ELF-1 (cell line): ENCODE measurements around the gene ERMN.
A peak's percentile ranks its signal among the peaks of the same experiment; 100 is the strongest.

Source experiments
- DNase-seq: peaks from one replicate; pipeline ENCODE4 v3.0.0-alpha.2; 2016; ENCODE audit warnings: low read depth, low spot score

ERMN gene

DNA sequence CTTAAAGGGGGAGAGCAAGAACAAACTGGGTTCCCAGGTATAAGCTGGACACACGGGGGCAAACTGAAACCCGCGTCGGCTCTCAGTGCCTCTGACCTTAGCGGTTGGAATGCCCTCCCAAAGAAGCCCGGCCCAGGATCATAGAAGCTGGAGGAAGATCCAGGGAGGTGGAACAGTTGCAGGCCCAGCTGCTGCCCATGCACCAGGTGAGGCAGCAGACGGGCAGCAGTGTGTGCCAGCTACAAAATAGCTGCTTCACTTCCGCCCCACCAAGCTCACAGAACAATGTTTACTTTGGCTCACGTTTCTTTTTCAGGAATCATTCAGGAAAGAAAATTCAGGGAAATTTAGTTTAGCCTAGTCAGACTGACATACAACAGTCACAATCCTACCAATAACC, 3.9 kb upstream of the ERMN start:
- DNase-seq: no peak

GRCh38 chr2:157327621-157328500, 2.2 kb upstream of the ERMN start:
- DNase-seq: peak; percentile 90

DNA sequence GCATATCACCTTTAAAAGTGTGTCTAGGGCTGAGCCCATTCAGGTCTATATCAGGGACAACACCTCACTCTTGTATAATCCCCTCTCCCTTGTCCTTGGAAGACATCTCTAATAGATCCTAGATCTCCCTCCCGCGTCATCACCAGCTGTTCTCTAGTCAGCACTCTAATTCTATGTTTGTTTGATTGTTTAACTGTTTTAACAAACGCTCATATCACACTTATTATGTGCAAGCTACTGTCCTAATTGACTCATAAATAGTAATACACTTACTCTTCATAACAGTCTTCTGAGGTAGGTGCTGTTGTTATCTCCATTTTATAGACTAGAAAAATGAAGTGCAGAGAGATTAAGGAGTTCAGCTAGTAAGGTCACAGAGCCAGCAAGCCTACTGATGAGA, 1.6 kb upstream of the ERMN start:
- DNase-seq: no peak

- DNase-seq: no peak
Observed at GRCh38 chr2:157326698-157327097, 1.1 kb upstream of the ERMN start.

GRCh38 chr2:157324331-157324843, 1.2 kb downstream of the ERMN start:
- peak; percentile 9 for DNase-seq

GRCh38 chr2:157322432-157322831, 3.2 kb downstream of the ERMN start:
- no peak for DNase-seq

DNA sequence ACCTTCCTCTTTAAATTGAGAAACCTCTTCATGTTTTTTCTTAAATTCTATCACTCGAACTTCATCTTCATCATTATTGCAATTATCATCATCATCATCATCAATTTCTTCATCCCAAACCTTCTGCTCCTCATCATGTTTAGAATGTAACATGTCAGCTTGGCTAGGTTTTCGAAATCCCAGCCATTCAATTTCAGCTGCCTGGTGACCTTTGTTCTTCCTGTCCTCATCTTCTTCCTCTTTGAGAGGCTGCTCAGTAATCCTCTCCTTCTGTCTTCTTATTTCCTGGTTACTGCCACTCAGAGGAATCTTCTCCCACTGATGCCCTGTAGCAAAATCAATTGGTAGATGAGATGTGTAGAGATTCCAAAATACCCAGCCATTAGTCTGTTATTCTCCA, 4.2 kb downstream of the ERMN start:
- no peak for DNase-seq

DNA sequence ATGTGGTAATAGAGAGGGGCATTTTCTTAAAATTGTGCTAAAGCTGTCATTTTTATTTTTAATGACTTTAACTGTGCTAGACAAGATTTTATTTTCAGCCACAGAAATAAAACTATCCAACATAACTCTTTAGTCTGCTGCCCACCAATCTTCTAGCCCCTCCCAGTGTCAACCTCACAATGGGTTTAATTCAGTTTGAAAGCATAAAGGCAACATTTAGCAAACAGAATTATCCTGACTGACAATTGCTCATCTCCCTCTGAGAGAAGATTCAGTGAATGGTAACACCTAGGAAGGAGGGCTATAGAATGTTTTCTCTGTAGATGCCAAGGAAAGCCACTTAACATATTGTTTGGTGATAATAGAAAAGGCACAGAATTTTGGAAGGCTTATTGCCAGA, 5.2 kb downstream of the ERMN start:
- DNase-seq: no peak

- DNase-seq: no peak
Observed at GRCh38 chr2:157319795-157320194, 5.8 kb downstream of the ERMN start.

GRCh38 chr2:157318884-157319283, 6.7 kb downstream of the ERMN start:
- DNase-seq: no peak

DNA sequence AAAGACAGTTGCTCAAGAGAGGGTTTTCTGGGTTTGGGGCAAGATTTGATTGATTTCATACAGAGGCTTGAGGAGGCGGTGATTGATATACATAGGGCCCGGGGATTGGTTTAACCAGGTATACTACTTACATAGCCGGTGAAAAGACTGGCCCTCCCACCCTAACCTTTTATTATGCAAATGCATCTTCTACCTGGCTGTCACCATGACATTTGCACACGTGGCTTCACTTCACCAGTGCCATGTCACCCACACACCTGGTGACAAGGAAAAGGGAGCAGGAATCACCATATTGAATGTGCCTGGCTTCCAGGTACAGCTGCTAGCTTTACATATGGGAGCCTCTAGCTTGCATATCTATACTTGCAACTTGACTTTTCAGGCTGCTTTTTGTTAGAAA, 9.7 kb downstream of the ERMN start:
- no peak for DNase-seq

DNA sequence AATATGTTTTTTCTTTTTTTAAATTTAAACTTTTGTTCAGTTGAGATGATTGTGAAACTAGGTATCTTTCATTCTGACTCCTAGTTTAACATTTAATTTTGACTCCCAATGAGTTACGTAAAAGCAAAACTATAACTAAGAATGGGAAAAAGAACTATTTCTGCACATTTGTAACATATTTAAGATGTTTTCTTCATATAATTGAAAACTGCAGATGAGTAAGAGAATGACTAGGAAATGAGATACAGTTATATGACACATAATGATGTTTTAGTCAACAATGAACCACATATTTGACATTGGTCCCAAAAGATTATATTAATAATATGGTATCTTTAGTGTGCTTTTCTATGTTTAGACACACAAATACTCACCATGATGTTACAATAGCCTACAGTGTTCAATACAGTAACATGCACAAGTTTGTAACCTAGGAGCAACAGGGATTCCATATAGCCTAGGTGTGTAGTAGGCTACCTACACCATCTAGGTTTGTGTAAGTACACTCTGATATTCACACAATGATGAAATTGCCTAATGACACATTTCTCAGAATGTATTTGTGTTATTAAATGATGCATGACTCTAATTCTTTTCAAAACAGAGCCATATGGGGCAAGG, 12.6 kb downstream of the ERMN start:
- no peak for DNase-seq

GRCh38 chr2:157311706-157312105, 13.9 kb downstream of the ERMN start:
- DNase-seq: no peak

- DNase-seq: no peak
Observed at GRCh38 chr2:157309878-157310277, 15.7 kb downstream of the ERMN start.

DNA sequence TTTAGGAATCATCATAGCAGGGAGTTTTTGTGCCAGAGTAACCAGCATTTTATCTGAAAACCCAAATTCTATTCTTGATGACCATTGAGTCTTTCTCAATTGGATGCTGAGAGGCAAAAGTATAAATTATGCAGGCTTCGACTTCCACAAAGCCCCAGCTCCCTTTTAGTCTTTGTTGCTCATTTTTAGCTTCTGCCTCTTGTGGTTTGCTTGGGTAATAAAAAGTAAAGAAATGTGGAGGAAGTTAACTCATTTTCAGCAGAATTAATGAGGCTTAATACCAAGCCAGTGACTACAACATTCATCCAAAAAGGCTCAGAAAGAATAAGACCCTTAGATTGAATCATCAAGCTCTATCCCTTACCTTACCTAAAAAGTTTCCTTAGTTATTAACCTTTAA, 18.6 kb downstream of the ERMN start:
- DNase-seq: no peak

DNA sequence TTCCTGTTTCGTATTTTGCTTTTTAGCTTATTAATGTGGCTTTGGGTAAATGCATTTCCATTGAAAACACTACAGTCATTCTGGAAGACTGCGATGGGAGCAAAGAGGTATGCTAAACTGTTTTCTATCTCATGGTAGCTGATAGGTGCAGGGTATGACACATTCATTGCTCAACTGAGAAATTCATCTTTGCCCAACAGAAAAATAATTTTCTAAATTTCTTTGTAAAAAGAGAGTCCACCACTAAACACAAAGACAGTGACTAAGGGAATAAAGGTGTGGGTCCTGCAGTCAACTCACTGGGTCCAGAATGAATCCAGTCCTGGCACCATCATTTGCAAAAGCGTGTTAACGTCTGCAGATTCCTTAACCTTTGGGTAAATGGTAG, 19.9 kb downstream of the ERMN start:
- DNase-seq: no peak

- no peak for DNase-seq
Observed at GRCh38 chr2:157304811-157305722, 20.6 kb downstream of the ERMN start.

DNA sequence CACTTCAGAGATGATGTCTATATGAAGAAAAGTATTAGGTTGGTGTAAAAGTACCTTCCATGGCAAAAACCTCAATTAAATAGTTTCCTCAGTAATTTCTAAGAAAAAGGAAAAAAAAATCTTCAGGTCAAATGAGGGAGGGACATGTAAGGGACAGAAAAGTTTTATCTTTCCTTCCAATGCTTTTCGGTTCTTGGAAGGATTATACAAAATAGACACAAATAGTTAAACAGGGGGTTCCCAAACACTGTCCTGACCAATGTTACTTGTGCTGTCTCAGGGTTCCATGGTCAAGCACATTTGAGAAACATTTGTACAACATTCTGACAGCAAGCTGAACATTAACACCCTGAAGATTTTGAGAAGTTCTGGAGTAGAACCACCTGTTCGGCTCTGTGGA, 22.0 kb downstream of the ERMN start:
- DNase-seq: no peak

- peak; percentile 35 for DNase-seq
Observed at GRCh38 chr2:157302492-157303099, 23.0 kb downstream of the ERMN start.

DNA sequence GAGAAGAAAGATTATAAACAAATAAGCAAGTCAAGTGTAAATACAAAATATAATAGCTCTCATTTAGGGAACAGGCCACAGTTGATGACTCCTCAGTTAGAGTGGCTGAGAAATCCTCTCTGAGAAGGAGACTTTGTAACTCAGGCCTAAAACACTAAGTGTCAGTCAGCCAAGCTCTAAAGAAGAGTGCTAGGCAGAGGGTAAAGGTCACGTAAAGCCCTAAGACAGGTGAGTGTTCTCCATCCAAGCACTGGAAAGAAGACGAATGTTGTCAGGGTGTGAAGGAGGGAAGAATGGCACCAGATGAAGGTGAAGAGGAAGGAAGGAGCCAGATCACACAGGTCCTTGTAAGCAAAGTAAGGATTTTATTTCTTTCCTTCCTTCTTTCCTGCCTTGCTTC, 24.3 kb downstream of the ERMN start:
- DNase-seq: no peak

DNA sequence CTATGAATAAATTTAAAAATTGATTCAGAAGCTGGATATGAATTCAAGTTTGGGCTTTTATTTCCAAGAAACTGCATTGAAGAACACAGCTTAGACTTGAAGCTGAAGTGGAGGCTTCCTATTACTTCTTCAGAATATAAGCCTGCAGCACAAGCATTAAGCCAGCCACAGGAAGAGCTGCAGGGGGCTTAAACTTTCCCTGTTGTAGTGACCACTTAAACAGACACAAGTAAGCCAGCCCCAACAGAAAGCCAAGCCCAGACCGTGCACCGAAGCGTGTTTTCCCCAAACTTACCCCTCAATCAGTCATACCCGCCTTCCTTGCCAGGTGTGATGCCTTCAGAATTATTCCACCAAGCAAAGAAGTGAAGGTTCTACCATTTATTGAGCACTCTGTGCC, 28.7 kb downstream of the ERMN start:
- DNase-seq: no peak

GRCh38 chr2:157296490-157296889, 29.1 kb downstream of the ERMN start:
- DNase-seq: no peak
